Stomach (tissue), 9 donors: Measurements from ENCODE around the gene DOC2B. TPM values are rescaled to one million over a fixed set of nuclear protein-coding genes. Genes with fewer than 3 reads are reported as not detected.

Experiments
- DNase-seq, 2 donors: peaks; one replicate each; pipeline versions ENCODE4 v3.0.0 to v3.0.0-alpha.2; 2013 to 2019
- H3K27ac ChIP-seq, 5 donors: fragments of 200-600 bp in 4 of 5; sonication (generic) in 4 of 5; one replicate each; pipeline ENCODE4 v1.5.1; 2013 to 2019; ENCODE audit warnings: mild to moderate bottlenecking in 1 of 5, moderate library complexity in 1 of 5
- H3K27me3 ChIP-seq, 3 donors: fragments of 200-600 bp; sonication (generic); one replicate each; pipeline ENCODE4 v1.5.1; 2017 to 2019; ENCODE audit warnings: mixed run types in 1 of 3
- H3K36me3 ChIP-seq, 4 donors: fragments of 200-600 bp; sonication (generic); 1 replicate in 3 of 4; 2 replicates in 1 of 4; pipeline ENCODE4 v1.5.1; 2016 to 2019
- H3K4me1 ChIP-seq, 4 donors: fragments of 200-600 bp; sonication (generic); one replicate each; pipeline ENCODE4 v1.5.1; 2016 to 2019
- H3K4me3 ChIP-seq, 4 donors: fragments of 200-600 bp; sonication (generic) in 3 of 4; one replicate each; pipeline ENCODE4 v1.5.1; 2016 to 2019; ENCODE audit warnings: mild to moderate bottlenecking in 1 of 4
- H3K9me3 ChIP-seq, 4 donors: fragments of 200-600 bp; sonication (generic); one replicate each; pipeline ENCODE4 v1.5.1; 2016 to 2019
- EP300 ChIP-seq: sonication (generic); formaldehyde crosslinking; IDR thresholded peaks from one replicate; pipeline ENCODE4 v1.6.1; 2017; ENCODE audit warnings: antibody characterized with exemption
- POLR2A ChIP-seq, 4 donors: fragments of 450-650 bp; IDR thresholded peaks; one replicate each; pipeline ENCODE4 v1.6.1; 2016; ENCODE audit warnings: antibody characterized with exemption in 4 of 4, control low read depth in 2 of 4, mild to moderate bottlenecking in 1 of 4, moderate library complexity in 1 of 4
- POLR2AphosphoS5 ChIP-seq, 3 donors: sonication (generic); formaldehyde crosslinking; IDR thresholded peaks; one replicate each; pipeline ENCODE4 v1.6.1; 2016; ENCODE audit warnings: antibody characterized with exemption in 3 of 3
- WGBS, 5 donors: extraction: QIAGEN DNeasy Blood & Tissue Kit in 3 of 5; methylation state at CpG; one replicate each; pipeline versions ENCODE4 v1.1.5 to v1.1.7; 2013 to 2018; 5-methylcytosine and 5-hydroxymethylcytosine counted together
- intact Hi-C: fragments of 100-400 bp; cut with DNase I; formaldehyde crosslinking; loops from one replicate; pipeline ENCODE4 v1.15.1; 2023; ENCODE audit warnings: low total_unique reads
- polyA plus RNA-seq, 3 donors: library from polyadenylated mRNA; stranded (reverse); fragments of 200-250 nt; gene quantifications; one replicate each; pipeline ENCODE4 v1.2.3, GENCODE V29; 2013
- total RNA-seq, 5 donors: library from RNA; depleted of rRNA; stranded (reverse); fragments of >200 nt; gene quantifications; one replicate each; pipeline versions ENCODE4 v1.1.0 to v1.2.3, GENCODE V29; 2014 to 2016
- TF ChIP-seq, protein P1 (sequence below), 7 experiments: fragments of 450-650 bp in 4 of 7; fragments of 200-600 bp in 3 of 7; sonication (generic) in 3 of 7; IDR thresholded peaks; one replicate each; pipeline ENCODE4 v1.5.1; 2016 to 2019; ENCODE audit warnings: antibody characterized with exemption in 7 of 7, control low read depth in 2 of 7, mild to moderate bottlenecking in 1 of 7
- donor health status: healthy with polysubstance abuse.
- donor health status: Bipolar disorder and iron deficiency.
- donor health status: healthy.

The DOC2B gene
- total and polyA plus RNA-seq, 8 donors, result 0.45 to 11.7 (median 4.1) TPM

DNA sequence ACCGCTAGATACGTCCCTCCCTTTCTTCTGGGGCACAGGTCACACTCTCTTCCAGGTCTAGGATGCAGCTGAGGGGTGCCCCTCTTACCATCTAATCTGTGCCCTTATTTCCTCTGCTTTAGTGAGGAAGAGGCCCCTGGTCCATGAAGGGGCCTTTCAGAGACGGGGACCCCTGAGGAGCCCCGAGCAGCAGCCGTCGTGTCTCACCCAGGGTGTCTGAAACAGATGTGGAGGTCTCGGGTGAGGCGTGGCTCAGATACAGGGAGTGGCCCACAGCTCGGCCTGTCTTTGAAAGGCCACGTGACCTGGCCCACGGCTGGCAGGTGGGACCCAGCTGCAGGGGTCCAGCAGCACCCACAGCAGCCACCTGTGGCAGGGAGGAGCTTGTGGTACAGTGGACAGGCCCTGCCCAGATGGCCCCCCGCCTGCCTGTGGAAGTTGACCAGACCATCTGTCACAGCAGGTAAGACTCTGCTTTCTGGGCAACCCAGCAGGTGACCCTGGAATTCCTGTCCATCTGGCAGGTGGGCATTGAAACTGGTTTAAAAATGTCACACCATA is 28.5 kb downstream of the DOC2B start:
- Histone ChIP-seq H3K4me1 (no peaks in the 10 kb centered on the region), H3K4me3 (no peak overlapping the region), H3K9me3 (no peaks in the 10 kb centered on the region), H3K27ac (no peak overlapping the region), H3K27me3 (no peaks in the 10 kb centered on the region), H3K36me3 (peaks cover 0 to 53% (median 7%) of the 10 kb centered on the region in 4 donors)
- TF ChIP-seq EP300, result no peak
- no peak for TF ChIP-seq POLR2AphosphoS5 (IDR thresholded peaks at IDR 0.05)
- TF ChIP-seq, protein P1, sequence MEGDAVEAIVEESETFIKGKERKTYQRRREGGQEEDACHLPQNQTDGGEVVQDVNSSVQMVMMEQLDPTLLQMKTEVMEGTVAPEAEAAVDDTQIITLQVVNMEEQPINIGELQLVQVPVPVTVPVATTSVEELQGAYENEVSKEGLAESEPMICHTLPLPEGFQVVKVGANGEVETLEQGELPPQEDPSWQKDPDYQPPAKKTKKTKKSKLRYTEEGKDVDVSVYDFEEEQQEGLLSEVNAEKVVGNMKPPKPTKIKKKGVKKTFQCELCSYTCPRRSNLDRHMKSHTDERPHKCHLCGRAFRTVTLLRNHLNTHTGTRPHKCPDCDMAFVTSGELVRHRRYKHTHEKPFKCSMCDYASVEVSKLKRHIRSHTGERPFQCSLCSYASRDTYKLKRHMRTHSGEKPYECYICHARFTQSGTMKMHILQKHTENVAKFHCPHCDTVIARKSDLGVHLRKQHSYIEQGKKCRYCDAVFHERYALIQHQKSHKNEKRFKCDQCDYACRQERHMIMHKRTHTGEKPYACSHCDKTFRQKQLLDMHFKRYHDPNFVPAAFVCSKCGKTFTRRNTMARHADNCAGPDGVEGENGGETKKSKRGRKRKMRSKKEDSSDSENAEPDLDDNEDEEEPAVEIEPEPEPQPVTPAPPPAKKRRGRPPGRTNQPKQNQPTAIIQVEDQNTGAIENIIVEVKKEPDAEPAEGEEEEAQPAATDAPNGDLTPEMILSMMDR (IDR thresholded peaks at IDR 0.05), result no peak
- TF ChIP-seq POLR2A (IDR thresholded peaks at IDR 0.05), result no peak
- WGBS, 5 donors, result 65 to 83% (median 77%) methylated on average over 11 to 12 of the region's 12 CpGs
- intact Hi-C loops, result no loop called here
- no peak for DNase-seq

DNA sequence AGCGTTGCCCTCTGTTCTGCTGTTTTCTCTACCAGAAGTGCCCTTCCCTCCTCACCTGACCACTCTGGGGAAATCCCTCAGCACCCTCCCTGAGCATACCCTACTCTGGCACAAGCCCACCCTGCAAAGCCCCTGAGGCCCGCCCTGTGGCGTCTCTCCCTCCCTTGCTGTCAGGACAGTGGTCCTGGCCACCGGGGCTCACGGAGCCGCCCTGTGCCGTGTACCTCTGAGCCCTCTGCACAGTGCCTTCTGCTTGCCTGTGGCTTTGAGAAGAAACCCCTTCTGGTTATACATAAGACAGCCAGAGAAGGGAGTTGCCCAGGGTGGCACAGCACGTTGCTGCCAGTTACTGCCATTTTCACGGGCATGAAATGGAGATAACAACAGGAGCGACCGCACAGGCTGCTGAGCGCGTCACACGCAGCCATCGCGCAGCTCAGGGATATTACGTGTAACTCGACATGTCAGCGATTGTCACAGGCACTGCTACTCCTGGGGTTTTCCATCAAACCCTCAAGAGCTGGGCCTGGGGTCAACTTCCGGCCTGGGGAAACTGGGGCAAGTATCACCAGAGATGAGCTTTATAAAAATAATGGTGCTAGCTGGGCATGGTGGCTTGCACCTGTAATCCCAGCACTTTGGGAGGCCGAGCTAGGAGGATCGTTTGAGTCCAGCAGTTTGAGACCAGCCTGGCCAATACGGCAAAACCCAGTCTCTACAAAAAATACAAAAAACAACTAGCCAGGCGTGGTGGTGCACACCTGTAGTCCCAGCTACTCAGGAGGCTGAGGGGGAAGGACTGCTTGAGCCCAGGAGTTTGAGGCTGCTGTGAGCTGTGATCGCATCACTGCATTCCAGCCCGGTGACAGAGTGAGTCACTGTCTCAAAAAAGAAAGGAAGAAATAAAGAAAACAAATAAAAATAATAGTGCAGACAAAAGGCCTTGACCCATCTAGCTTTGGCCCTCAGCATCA is 29.3 kb downstream of the DOC2B start:
- Histone ChIP-seq H3K27me3 (no peaks in the 10 kb centered on the region), H3K4me3 (no peak overlapping the region), H3K27ac (no peak overlapping the region), H3K4me1 (no peaks in the 10 kb centered on the region), H3K36me3 (peaks cover 0 to 61% (median 9%) of the 10 kb centered on the region in 4 donors), H3K9me3 (no peaks in the 10 kb centered on the region)
- no peak for TF ChIP-seq POLR2A (IDR thresholded peaks at IDR 0.05)
- TF ChIP-seq POLR2AphosphoS5 (IDR thresholded peaks at IDR 0.05), result no peak
- TF ChIP-seq, protein P1 (IDR thresholded peaks at IDR 0.05), result no peak
- TF ChIP-seq EP300, result no peak
- intact Hi-C loops, result no loop called here
- WGBS, 5 donors, result 83 to 87% (median 85%) methylated on average over 26 of the region's 26 CpGs
- no peak for DNase-seq

DNA sequence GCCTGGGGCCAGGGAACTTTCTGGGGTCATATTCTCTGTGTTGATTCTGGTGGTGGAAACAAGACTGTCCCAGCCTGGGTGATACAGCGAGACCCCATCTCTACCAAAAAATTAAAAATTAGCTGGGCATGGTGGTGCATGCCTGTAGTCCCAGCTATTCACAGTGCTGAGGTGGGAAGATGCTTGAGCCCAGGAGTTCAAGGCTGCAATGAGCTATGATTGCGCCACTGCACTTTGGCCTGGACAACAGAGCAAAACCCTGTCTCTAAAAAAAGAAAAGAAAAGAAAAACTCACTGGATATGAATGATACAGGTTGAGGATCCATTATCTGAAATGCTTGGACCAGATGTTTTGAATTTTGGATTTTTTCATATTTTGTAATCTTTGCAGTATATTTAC is 30.4 kb downstream of the DOC2B start:
- intact Hi-C loops, result no loop called here
- H3K4me3 ChIP-seq, result no peak overlapping the region
- H3K4me1 ChIP-seq, result no peaks in the 10 kb centered on the region
- H3K36me3 ChIP-seq, result peaks cover 0 to 63% (median 7%) of the 10 kb centered on the region in 4 donors
- DNase-seq, result no peak
- no peaks in the 10 kb centered on the region for H3K27me3 ChIP-seq
- H3K9me3 ChIP-seq, result no peaks in the 10 kb centered on the region
- 93 to 98% (median 96%) methylated on average over 2 of the region's 2 CpGs for WGBS, 5 donors
- TF ChIP-seq POLR2AphosphoS5 (IDR thresholded peaks at IDR 0.05) (no peak), POLR2A (IDR thresholded peaks at IDR 0.05) (no peak), EP300 (no peak)
- TF ChIP-seq, protein P1 (IDR thresholded peaks at IDR 0.05), result no peak
- H3K27ac ChIP-seq, result no peak overlapping the region

DNA sequence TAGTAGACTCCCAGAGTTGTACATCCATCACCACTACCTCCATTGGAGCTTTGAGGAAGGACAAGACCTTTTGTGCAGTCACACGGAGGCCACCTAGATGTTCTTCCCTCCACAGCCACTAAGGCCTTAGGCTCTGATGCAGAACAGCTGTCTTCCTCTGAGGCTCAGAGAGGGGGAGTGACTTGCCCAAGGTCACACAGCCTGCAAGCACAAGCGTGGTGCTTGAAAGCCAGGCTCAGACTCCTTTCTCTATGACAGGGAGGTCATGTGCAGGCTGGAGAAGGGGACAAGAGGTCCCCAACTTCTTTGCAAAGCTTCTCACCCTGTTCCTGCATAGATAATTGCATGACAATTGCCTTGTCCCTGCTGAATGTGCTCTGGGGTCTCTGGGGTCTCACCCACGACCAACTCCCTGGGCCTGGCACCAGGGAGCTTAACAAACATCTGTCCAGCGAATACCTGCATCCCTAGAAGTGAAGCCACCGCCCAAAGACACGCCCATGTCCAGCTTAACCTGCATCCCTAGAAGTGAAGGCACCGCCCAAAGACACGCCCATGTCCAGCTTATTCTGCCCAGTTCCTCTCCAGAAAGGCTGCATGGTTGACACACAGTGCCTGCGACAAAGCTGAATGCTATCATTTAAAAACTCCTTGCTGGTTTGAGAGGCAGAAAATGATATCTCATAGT is 31.4 kb downstream of the DOC2B start:
- intact Hi-C loops, result loop anchor here (5.0 kb wide), 1 partner anchor 237 kb away; no protein-coding TSS in a partner anchor
- no peaks in the 10 kb centered on the region for H3K9me3 ChIP-seq
- no peak overlapping the region for H3K27ac ChIP-seq
- no peak overlapping the region for H3K4me3 ChIP-seq
- H3K4me1 ChIP-seq, result no peaks in the 10 kb centered on the region
- peaks cover 0 to 55% (median 3%) of the 10 kb centered on the region in 4 donors for H3K36me3 ChIP-seq
- TF ChIP-seq EP300, result no peak
- no peak for TF ChIP-seq POLR2AphosphoS5 (IDR thresholded peaks at IDR 0.05)
- TF ChIP-seq, protein P1 (IDR thresholded peaks at IDR 0.05), result no peak
- TF ChIP-seq POLR2A (IDR thresholded peaks at IDR 0.05), result no peak
- no peak for DNase-seq
- no peaks in the 10 kb centered on the region for H3K27me3 ChIP-seq
- 67 to 75% (median 74%) methylated on average over 9 of the region's 9 CpGs for WGBS, 5 donors
